ACC112 (cell line): Measurements from ENCODE around the gene PTX4.

Experiments
- H2AFZ ChIP-seq: fragments of 200-600 bp; sonication (generic); one replicate; pipeline ENCODE4 v1.6.0; 2017; ENCODE audit warnings: antibody characterized with exemption, low read length; ENCODE audit not compliant: unreplicated experiment
- H3K27ac ChIP-seq: fragments of 200-600 bp; sonication (generic); 2 replicates; pipeline ENCODE4 v1.5.1; 2014; ENCODE audit warnings: low read depth, mild to moderate bottlenecking, antibody characterized with exemption, low read length, moderate library complexity
- H3K27me3 ChIP-seq: fragments of 200-600 bp; sonication (generic); 2 replicates; pipeline ENCODE4 v1.6.1; 2014; ENCODE audit warnings: mild to moderate bottlenecking, antibody characterized with exemption, low read length, moderate library complexity, mixed read lengths; ENCODE audit not compliant: insufficient read depth
- H3K36me3 ChIP-seq: fragments of 200-600 bp; sonication (generic); 2 replicates; pipeline ENCODE4 v1.6.1; 2016; ENCODE audit warnings: mild to moderate bottlenecking, antibody characterized with exemption, low read length, moderate library complexity, mixed read lengths; ENCODE audit not compliant: insufficient read depth
- H3K4me1 ChIP-seq: fragments of 200-600 bp; sonication (generic); one replicate; pipeline ENCODE4 v1.6.1; 2016; ENCODE audit warnings: low read length, mixed read lengths; ENCODE audit not compliant: insufficient read depth, unreplicated experiment, control insufficient read depth
- H3K4me3 ChIP-seq: fragments of 200-600 bp; sonication (generic); 2 replicates; pipeline ENCODE4 v1.5.1; 2014; ENCODE audit warnings: mild to moderate bottlenecking, low read depth, low read length
- H3K79me2 ChIP-seq: fragments of 200-600 bp; sonication (generic); one replicate; pipeline ENCODE4 v1.6.0; 2016; ENCODE audit warnings: low read length; ENCODE audit not compliant: control insufficient read depth, unreplicated experiment, insufficient read depth

The PTX4 gene

DNA sequence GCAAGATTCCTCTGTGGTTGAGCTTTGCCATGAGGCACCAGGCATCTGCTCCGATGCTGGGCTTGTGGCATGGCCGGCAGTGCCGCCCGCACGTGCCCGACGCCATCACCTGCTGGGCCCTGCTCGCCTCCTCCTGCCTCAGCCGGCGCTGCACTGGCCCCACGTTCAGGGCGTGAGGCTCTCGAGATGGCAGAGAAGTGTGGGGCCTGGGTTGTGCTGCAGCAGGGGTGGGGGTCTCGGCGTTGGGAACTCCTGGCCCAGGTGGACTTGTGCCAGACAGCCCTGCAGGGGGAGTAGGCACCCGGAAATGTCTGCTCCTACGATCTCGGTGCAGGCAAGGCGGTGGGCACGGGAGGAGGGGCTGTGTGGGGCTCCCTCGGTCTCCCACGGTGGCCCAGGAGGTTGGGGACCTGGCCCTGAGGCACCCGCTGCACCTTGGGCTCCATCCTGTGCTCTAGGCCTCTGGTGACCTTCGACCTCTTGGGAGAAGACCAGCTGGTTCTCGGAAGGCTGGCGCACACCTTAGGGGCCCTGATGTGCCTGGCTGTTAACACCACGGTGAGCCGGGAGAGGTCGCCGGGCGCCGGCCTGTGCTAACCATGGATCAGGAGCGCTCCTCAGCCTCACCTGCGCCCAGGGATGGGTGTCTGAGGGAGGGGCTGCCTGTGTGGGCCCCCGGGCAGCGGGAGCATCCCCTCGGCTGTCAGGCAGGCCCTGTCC is 17.9 kb upstream of the PTX4 start:
- Histone ChIP-seq H2AFZ (no peak overlapping the region), H3K27ac (no peak overlapping the region), H3K4me1 (no peaks in the 10 kb centered on the region), H3K27me3 (no peaks in the 10 kb centered on the region), H3K36me3 (peaks cover 6% of the 10 kb centered on the region; the same call in 1 of the 2 replicates), H3K79me2 (no peaks in the 10 kb centered on the region), H3K4me3 (no peak overlapping the region)

DNA sequence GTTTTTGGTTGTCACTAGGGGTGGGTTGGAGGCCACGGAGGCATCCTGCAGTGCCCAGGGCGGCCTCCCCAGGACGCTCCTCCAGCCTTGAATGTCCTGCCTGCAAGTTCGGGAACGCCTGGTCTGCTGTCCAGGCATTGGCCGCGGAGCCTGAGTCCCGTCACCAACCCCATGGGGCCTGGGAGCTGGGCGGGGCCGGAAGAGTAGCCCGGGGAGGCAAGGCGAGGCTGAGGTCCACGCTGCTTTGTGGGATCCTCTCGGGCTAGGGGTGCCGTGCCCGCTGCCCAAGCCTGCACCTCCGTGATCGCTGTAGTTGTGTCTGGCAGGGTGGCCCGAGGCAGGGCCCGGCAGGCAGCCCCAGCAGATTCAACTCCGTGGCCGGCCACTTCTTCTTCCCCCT is 17.2 kb upstream of the PTX4 start:
- no peak overlapping the region for H2AFZ ChIP-seq
- H3K36me3 ChIP-seq = peaks cover 6% of the 10 kb centered on the region; the same call in 1 of the 2 replicates
- H3K4me3 ChIP-seq = no peak overlapping the region
- no peaks in the 10 kb centered on the region for H3K27me3 ChIP-seq
- no peaks in the 10 kb centered on the region for H3K79me2 ChIP-seq
- no peaks in the 10 kb centered on the region for H3K4me1 ChIP-seq
- H3K27ac ChIP-seq = no peak overlapping the region

DNA sequence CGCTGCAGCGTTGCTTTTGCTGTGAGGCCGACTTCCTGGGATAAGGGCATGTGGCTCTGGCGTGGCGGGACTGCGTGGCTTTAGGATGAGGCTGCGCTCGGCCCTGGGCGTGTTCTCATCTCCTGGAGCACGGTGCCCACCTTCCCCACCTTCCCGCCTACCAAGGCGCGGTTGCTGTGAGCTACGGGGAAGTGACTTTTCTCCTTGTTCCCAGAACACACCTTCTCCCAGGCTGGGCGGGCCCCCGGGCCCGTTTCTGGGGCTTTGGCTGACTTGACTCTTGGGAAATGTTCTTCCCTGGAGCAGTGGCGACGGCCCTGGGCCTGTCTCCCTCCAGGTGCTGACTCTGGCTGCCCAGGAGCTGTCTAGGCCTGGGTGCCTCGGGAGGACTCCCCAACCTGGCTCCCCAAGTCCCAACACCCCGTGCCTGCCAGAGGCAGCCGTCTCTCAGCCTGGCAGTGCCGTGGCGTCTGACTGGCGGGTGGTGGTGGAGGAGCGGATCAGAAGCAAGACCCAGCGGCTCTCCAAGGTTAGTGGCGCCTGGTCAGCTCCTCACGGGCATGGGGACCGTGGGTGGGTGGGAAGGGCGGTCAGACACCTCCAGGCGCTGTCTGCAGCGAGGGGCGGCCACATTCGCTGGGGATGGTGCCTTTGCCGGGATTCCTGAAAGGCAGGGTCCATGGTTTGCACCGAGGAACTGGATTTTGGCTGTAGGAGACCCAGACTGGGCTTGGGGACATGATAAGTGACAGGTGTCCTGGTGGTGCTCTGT is 16.5 kb upstream of the PTX4 start:
- no peak overlapping the region for H3K4me3 ChIP-seq
- peaks cover 6% of the 10 kb centered on the region; the same call in 1 of the 2 replicates for H3K36me3 ChIP-seq
- no peak overlapping the region for H2AFZ ChIP-seq
- H3K27ac ChIP-seq = no peak overlapping the region
- no peaks in the 10 kb centered on the region for H3K4me1 ChIP-seq
- H3K27me3 ChIP-seq = no peaks in the 10 kb centered on the region
- H3K79me2 ChIP-seq = no peaks in the 10 kb centered on the region

DNA sequence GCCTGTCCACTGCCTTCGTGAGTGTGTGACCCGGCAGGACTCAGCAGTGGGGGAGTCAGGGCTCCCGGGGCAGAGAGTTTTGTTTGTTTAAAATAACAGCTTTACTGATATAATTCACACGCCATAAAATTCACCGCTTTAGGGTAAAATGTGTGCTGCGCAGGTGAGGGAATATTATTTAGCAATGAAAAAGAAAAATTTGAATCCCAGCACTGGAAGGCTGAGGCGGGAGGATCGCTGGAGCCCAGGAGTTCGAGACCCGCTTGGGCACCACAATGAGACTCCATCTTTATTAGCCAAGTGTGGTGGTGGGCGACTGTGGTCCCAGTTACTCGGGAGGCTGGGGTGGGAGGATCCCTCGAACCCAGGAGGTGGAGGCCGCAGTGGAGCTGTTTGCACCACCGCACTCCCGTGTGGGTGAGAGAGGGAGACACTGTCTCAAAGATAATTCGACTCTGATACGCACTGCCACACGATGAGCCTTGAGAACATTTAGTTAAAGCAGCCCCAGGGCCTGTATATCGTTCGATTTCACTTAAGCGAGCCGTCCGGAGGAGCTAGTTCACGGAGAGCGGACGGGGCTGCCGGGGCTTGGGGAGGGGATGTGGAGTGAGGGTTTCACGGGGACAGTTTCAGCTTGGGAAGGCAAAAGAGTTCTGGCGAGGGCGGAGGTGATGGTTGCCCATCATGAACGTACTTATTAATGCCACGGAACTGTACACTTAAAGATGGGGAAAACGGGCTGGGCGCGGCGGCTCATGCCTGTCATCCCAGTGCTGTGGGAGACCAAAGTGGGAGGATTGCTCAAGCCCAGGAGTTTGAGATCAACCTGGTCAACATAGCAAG is 14.6 kb upstream of the PTX4 start:
- no peak overlapping the region for H3K4me3 ChIP-seq
- H3K36me3 ChIP-seq = peaks cover 6% of the 10 kb centered on the region; the same call in 1 of the 2 replicates
- H2AFZ ChIP-seq = no peak overlapping the region
- H3K4me1 ChIP-seq = no peaks in the 10 kb centered on the region
- no peaks in the 10 kb centered on the region for H3K27me3 ChIP-seq
- H3K79me2 ChIP-seq = no peaks in the 10 kb centered on the region
- H3K27ac ChIP-seq = no peak overlapping the region

DNA sequence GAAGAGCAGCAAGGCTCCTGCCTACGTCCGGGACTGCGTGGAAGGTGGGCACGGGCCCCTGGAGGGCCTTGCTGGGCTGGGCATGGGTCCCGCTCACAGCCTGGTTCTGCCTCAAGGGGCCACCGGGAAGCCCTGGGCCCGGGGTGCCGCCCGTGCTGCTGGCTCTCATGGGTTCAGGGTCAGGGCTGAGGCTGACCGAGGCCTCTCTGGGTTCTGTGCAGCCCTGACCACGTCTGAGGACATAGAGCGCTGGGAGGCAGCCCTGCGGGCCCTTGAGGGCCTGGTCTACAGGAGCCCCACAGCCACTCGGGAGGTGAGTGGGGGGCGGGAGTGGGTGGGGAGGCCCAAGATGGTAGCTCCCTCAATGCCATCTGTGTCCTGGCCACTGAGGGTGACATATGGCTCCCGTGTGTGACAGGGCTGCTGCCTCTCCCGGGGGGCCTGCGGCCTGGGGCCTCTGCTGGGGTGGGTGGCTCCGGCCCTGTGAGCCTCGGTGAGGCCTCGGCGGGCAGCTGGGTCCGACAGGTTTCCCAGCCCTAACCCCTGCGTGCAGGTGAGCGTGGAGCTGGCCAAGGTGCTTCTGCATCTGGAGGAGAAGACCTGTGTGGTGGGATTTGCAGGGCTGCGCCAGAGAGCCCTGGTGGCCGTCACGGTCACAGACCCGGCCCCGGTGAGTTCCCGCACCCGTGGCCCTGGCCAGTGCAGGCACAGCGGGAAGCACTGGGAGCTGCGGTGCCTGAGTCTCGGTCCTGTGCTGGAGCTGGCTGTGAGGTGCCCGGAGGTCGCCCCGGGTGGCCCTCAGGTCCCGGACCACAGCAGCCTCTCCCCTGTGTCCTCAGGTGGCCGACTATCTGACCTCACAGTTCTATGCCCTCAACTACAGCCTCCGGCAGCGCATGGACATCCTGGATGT is 13.6 kb upstream of the PTX4 start:
- Histone ChIP-seq H3K4me3 (no peak overlapping the region), H3K27ac (no peak overlapping the region), H2AFZ (no peak overlapping the region), H3K79me2 (no peaks in the 10 kb centered on the region), H3K36me3 (peaks cover 6% of the 10 kb centered on the region; the same call in 1 of the 2 replicates), H3K27me3 (no peaks in the 10 kb centered on the region), H3K4me1 (no peaks in the 10 kb centered on the region)

DNA sequence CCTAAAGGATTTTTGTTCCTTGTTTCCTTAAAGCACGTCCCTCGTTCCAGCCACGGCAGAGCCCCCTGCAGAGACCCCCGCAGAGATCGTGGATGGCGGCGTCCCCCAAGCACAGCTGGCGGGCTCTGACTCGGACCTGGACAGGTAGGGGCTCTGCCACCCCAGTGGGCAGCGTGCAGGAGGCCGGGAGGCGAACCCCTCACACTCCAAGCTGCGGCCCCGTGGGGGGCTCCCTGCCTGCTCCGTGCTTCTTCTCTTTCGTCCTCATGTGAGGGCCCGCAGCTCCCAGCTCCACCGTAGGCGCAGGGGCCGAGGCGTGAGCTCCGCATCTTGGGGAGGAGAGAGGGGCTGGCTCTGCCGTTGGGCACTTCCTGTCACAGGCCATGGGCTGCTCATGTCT is 12.9 kb upstream of the PTX4 start:
- H3K27ac ChIP-seq = no peak overlapping the region
- H3K79me2 ChIP-seq = no peaks in the 10 kb centered on the region
- H3K4me3 ChIP-seq = no peak overlapping the region
- H3K36me3 ChIP-seq = peaks cover 6% of the 10 kb centered on the region; the same call in 1 of the 2 replicates
- H3K27me3 ChIP-seq = no peaks in the 10 kb centered on the region
- no peak overlapping the region for H2AFZ ChIP-seq
- H3K4me1 ChIP-seq = no peaks in the 10 kb centered on the region

DNA sequence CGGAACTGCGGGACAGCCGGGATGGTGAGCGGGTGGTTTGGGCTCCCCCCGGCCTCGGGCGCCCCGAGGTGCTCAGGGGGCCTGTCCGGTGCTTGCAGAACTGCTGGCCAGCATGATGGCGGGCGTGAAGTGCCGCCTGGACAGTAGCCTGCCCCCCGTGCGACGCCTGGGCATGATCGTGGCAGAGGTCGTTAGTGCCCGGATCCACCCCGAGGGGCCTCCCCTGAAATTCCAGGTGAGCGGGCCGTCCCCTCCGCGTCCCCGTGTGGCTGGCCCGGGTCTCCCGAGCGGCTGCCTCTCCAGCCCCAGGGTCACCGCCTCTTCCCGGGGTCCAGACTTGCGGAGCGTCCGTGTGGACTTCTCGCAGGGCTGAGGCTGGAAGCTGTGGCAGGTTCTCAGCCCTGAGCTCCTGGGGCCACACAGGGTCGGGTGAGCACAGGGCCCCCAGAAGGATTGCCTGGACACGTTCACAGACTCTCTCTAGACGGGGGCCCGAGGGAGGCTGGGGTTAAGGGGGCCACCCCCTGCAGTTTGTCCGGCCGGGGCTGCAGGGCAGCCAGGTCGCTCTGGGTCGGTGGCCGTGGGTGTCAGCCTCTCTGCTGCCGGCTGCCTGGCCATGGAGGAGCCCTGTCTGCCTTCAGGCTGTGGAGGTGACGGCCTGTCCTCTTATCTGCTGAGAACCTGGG is 11.9 kb upstream of the PTX4 start:
- no peak overlapping the region for H3K4me3 ChIP-seq
- peaks cover 6% of the 10 kb centered on the region; the same call in 1 of the 2 replicates for H3K36me3 ChIP-seq

DNA sequence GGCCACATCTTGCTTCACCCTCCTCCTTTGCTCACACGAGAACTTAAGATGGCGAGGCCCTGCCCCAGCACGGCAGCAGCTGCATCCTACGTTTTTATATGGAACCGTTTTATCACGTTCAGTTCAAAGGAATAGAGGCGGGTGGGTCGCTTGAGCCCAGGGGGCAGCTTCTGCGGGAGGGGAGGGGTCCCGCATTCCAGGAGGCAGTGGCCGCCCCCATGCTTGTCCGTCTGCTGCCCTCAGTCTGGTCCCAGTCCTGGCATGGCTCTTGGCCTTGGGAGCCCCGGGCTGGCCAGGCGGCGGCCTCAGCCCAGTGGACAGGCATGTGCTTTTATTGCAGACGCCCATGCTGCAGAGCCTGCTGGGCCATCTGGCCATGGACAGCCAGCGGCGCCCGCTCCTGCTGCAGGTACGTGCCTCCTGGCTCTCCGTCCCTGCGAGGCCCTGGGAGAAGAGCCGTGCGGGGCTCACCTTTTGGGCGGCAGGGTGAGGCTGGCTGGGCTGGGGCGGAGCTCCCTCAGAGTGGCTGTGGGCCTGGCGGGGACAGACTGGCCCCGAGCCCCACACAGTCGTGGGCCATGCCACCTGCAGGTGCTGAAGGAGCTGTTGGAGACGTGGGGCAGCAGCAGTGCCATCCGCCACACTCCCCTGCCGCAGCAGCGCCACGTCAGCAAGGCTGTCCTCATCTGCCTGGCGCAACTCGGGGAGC is 11.2 kb upstream of the PTX4 start:
- Histone ChIP-seq H3K27me3 (no peaks in the 10 kb centered on the region), H3K27ac (no peak overlapping the region), H2AFZ (no peak overlapping the region), H3K4me3 (no peak overlapping the region), H3K36me3 (peaks cover 6% of the 10 kb centered on the region; the same call in 1 of the 2 replicates), H3K79me2 (peaks cover 9% of the 10 kb centered on the region), H3K4me1 (peaks cover 2% of the 10 kb centered on the region)

More for the DNA sequence above, 11.9 kb upstream of the PTX4 start:
- Histone ChIP-seq H3K79me2 (peaks cover 2% of the 10 kb centered on the region), H3K27me3 (no peaks in the 10 kb centered on the region), H3K27ac (no peak overlapping the region), H3K4me1 (no peaks in the 10 kb centered on the region), H2AFZ (no peak overlapping the region)
